GM21723 (cell line): ENCODE measurements around the gene CHURC1.

Experiments used
- ATAC-seq: cut with Tn5 transposase; IDR thresholded peaks from one replicate; pipeline ENCODE4 v1.9.1; 2021; ENCODE audit warnings: mild to moderate bottlenecking, moderate library complexity; ENCODE audit not compliant: unreplicated experiment

CHURC1 gene

GRCh38 chr14:64937821-64938193, 23.6 kb downstream of the CHURC1 start:
- no peak for ATAC-seq

GRCh38 chr14:64938972-64939816, 24.9 kb downstream of the CHURC1 start:
- no peak for ATAC-seq

GRCh38 chr14:64939817-64940190, 25.5 kb downstream of the CHURC1 start:
- no peak for ATAC-seq

- ATAC-seq = no peak
Observed at GRCh38 chr14:64940336-64940910, 26.2 kb downstream of the CHURC1 start.

GRCh38 chr14:64942531-64943111, 28.4 kb downstream of the CHURC1 start, which contains the start of gene GPX2:
Gene GPX2 (minus strand): TSS chr14:64942745. CDS start chr14:64942726, 19 bp downstream.
- ATAC-seq = no peak

GRCh38 chr14:64943556-64943955, 29.3 kb downstream of the CHURC1 start:
- no peak for ATAC-seq

GRCh38 chr14:64944041-64944440, 29.8 kb downstream of the CHURC1 start:
- ATAC-seq = no peak

- ATAC-seq = no peak
Observed at GRCh38 chr14:64944861-64945260, 30.6 kb downstream of the CHURC1 start.

GRCh38 chr14:64945431-64946178, 31.4 kb downstream of the CHURC1 start:
- no peak for ATAC-seq

- no peak for ATAC-seq
Observed at GRCh38 chr14:64946310-64947045, 32.2 kb downstream of the CHURC1 start.

GRCh38 chr14:64947710-64948611, 33.7 kb downstream of the CHURC1 start:
- no peak for ATAC-seq

- no peak for ATAC-seq
Observed at GRCh38 chr14:64948612-64949210, 34.5 kb downstream of the CHURC1 start.

- ATAC-seq = no peak
Observed at GRCh38 chr14:64950889-64951288, 36.6 kb downstream of the CHURC1 start.

GRCh38 chr14:64951291-64951690, 37.0 kb downstream of the CHURC1 start:
- ATAC-seq = no peak

- no peak for ATAC-seq
Observed at GRCh38 chr14:64951724-64952123, 37.5 kb downstream of the CHURC1 start.

- ATAC-seq = no peak
Observed at GRCh38 chr14:64952598-64953309, 38.5 kb downstream of the CHURC1 start.

GRCh38 chr14:64953310-64953654, 39.0 kb downstream of the CHURC1 start:
- ATAC-seq = no peak

GRCh38 chr14:64953661-64954060, 39.4 kb downstream of the CHURC1 start:
- ATAC-seq = no peak
